Choroid plexus epithelial cell (primary cell): Measurements from ENCODE around the gene HIGD1B.

ENCODE experiments used
- DNase-seq: peaks from one replicate; pipeline ENCODE4 v3.0.0-alpha.2; 2010; ENCODE audit warnings: low read depth
- H3K4me3 ChIP-seq: 2 replicates; pipeline ENCODE4 v1.5.1; 2011; ENCODE audit warnings: low read depth, mild to moderate bottlenecking, control low read depth, low read length, moderate library complexity
- CTCF ChIP-seq: conservative IDR thresholded peaks from 2 replicates; pipeline ENCODE4 v1.5.1; 2011; ENCODE audit warnings: low read depth, mild to moderate bottlenecking, control low read depth, inconsistent platforms, low read length, moderate library complexity

The HIGD1B gene

GRCh38 chr17:44864831-44865230 is 17.1 kb downstream of the HIGD1B start:
- no peak overlapping the region for H3K4me3 ChIP-seq
- no peak for DNase-seq
- no peak for TF ChIP-seq CTCF

DNA sequence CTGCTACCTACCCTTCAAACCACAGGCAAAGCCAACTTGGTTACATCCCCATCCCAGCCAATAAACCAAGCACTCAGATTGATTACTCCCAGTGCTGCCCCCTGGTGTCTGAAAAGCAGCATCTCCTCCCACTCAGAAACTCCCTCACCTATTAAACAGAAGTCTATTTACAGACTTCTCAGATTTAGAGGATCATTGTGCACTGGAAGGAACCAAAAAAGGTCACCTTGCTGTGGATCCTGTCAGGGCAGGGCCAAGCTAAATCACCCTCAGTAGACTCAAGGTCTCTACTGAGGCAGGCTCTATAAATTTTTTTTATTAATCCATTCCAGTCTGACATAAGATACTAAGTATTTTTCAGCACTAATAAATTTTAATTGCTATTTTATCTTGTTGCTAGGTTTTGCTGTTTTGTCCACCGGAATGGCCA is 17.6 kb downstream of the HIGD1B start:
- no peak overlapping the region for H3K4me3 ChIP-seq
- DNase-seq: peak; percentile 85

DNA sequence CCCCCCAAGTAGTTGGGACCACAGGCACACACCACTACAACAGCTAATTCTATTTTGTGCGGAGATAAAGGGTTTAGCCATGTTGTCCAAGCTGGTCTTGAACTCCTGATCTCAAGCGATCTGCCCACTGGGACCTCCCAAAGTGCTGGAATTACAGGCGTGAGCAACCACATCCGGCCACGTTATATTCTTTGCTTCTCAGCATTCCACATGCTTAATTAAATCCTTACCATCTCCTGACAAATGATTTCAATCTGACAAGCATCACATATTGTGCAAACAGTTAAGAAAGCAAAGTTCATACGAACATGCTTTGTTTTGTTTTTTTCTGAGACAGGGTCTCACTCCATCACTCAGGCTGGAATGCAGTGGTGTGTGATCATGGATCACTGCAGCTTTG is 18.2 kb downstream of the HIGD1B start:
- no peak overlapping the region for H3K4me3 ChIP-seq
- no peak for DNase-seq
- TF ChIP-seq CTCF: no peak

More for the DNA sequence above, 17.6 kb downstream of the HIGD1B start:
- peak; percentile 90 for TF ChIP-seq CTCF

DNA sequence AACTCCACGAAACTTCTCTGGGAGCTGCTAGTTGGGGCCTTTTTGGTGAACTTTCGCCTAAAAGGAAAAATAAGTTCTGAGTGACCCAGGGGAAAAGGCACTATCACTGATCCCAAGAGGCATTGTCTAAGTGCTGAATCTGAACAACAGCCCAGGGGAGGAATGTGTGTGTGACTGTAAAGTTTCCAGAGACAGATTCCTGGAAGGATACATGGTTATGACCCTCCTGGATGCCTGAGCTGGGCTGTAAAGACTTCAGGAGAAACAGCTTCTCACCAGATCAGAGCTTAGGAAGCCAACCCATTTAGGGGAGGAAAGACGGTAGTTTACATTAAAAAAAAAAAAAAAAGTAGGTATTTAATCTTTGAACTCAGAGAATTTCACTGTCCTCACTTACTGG is 20.2 kb downstream of the HIGD1B start:
- H3K4me3 ChIP-seq: no peak overlapping the region
- no peak for TF ChIP-seq CTCF
- no peak for DNase-seq

DNA sequence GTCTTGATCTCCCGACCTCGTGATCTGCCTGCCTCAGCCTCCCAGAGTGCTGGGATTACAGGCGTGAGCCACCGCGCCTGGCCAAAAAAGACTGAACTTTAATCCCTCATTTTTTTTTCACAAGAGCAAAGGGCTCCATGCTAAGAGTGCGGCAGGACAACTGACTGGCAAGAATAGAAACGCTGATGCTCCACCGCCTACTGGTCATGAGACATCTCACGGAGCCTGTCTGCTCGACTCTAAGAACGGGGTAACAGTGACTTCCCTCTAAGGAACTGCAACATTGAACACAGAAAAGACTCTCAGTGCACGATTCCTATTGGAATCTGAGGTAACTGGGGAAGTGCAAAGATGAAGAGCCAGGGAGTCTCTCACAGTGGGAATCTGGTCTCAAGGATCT is 23.9 kb downstream of the HIGD1B start:
- DNase-seq: no peak
- H3K4me3 ChIP-seq: no peak overlapping the region
- TF ChIP-seq CTCF: no peak

- TF ChIP-seq CTCF: no peak
- no peak for DNase-seq
- no peak overlapping the region for H3K4me3 ChIP-seq
Observed at GRCh38 chr17:44872131-44872768, 24.6 kb downstream of the HIGD1B start.

DNA sequence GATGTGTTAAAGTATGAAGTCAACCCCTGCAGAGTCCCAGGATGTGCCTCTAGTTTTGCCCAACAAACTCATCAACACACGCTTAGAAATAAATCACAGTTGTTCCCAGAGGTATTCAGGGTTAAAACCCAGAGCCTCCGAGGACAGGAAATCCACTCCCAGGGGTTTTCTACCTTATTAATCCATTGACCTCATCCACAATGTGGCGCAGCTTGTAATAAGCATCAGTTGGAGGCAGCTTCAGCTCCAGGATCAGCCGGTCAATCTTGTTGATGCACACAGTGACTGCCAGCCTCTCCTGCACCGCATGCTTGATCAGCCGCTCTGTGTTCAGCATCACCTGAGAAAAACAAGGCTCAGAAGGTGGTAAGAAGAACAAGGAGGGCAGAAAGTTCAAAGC is 28.1 kb downstream of the HIGD1B start:
- H3K4me3 ChIP-seq: no peak overlapping the region
- no peak for DNase-seq
- TF ChIP-seq CTCF: no peak
